Stimulated activated CD4-positive, alpha-beta T cell treated with anti-CD3 and anti-CD28 coated beads, Interleukin-2, amount 100 ng/mL, for 4 hours (primary cell): ENCODE measurements around the gene RNF144B.

Source experiments
- DNase-seq: peaks from one replicate; pipeline ENCODE4 v3.0.0-alpha.2; 2020; ENCODE audit warnings: low read depth

Gene RNF144B

DNA sequence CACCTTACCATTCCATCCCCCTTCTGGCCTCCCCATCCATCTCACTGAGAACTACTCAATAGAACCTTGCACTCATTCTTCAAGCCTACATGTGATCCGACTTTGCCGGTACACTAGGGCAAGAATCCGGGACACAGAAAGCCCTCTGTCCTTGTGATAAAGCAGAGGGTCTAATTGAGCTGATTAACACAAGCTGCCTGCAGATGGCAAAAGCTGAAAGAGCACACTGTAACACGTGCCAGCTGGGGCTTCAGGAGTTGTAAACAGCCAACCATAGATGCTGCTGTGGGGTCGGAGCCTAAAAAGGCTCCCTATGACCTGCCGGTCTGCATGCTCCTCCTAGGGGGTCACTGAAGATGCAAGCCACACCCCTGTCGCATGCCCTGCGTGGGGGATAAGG is 124.1 kb downstream of the RNF144B start:
- DNase-seq, result no peak

DNA sequence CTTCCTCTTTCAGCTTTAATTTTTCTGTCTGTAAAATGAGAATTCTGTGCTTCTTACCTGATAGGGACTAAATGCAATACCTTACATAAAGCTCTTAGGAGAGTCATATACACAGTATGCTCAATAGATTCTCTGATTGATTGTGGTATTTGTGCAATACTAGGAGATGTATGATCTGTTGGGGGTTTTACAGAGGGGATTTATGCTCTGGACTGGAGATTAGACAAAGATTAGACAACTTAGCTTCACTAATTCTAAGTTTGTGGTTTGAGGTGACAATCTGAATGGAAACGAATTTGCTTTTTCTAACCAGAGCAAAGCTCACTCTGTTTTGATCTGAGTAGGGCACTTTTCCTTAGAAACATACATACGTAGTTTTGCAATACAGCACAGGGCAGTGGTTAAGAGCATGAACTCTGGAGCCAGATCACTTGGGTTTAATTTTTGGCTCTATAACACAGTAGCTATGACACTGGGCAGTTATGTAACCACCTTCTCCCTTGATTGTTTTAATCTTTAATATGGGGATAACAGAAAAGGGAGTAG is 126.2 kb downstream of the RNF144B start:
- DNase-seq, result no peak

DNA sequence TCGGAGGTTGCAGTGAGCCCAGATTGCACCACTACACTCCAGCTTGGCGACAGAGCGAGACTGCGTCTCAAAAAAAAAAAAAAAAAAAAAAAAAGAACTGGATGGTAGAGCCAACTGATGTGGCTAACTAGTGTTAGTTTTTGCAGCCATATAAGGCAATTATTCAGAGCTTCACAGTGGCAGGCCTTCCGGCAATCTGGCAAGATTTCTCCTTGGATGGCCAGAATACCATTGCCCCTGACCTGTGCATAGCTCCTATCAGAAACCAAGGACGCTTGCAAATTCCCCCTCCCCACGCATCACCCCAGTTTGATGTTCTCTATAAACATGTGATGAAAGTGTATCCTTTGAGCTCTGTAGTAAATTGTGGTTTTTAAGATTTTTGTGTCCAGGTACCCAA is 127.0 kb downstream of the RNF144B start:
- no peak for DNase-seq

DNA sequence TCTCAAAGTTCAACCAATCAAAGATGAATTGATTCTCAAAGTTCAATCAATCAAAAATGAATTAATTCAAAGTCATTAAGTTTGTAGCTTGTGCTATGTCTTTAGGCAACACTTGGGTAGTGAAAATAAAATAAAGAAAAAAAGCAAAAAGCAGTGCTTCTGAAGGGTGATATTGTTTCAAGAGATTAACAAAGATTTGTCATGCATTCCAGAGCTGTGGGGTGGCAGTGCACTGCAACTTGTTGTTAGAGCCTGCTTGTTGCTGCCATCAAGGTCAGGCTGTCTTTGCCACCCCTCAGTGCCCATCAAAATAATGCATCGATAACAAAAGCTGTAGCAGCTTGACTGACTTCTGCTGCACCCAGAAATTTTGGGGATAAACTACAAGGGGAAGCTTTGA is 128.6 kb downstream of the RNF144B start:
- DNase-seq, result no peak
